AG04449 (cell line): ENCODE results near the gene ARHGEF11.

Source experiments
- CTCF ChIA-PET: fragments of 350-600 bp; formaldehyde crosslinking; extraction: SDS; loops from one replicate; lab custom pipeline; 2021; ENCODE audit warnings: antibody characterized with exemption; lab: Yijun Ruan, JAX
- POLR2A ChIA-PET: fragments of 400-600, 350-600 bp; formaldehyde crosslinking; extraction: SDS; loops from one replicate; lab custom pipeline; 2020; ENCODE audit warnings: antibody characterized with exemption, inconsistent platforms; lab: Yijun Ruan, JAX
- DNase-seq: peaks from one replicate; pipeline ENCODE4 v3.0.0-alpha.2; 2010; ENCODE audit warnings: low read depth, low spot score
- H3K4me3 ChIP-seq: 2 replicates; pipeline ENCODE4 v1.5.1; 2011; ENCODE audit warnings: low read depth, mild to moderate bottlenecking, control low read depth, low read length
- TF ChIP-seq, protein P1 (sequence below): IDR thresholded peaks from one replicate; pipeline ENCODE4 v1.5.1; 2011; ENCODE audit warnings: mild to moderate bottlenecking, moderate library complexity, low read length, control low read depth, inconsistent platforms; ENCODE audit not compliant: insufficient read depth; ENCODE audit errors: missing control alignments

ARHGEF11 gene

DNA sequence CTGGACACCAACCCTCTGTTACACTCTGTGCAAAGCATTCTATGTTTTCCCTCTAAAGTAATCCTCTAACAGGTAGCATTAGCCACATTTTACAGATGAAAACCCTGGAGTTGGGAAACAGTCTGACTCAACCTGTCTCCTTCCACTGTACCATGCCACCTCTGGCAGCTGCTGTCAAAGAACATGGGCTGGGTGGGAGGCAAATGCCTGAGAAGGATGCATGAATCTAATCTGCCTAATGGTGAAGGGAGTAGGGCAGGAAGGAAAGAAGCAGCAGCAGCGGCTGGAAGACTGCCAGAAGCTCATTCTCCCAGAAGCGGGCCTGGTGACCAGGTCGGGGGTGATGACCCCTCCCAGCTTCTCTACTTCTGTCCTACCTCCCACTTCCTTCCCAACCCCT is 103.4 kb downstream of the ARHGEF11 start:
- CTCF ChIA-PET, result interaction anchor here (1.0 to 4.5 kb wide), 2 partner anchors 15 to 82 kb away, joined by 4 to 20 read pairs; no protein-coding TSS in a partner anchor

DNA sequence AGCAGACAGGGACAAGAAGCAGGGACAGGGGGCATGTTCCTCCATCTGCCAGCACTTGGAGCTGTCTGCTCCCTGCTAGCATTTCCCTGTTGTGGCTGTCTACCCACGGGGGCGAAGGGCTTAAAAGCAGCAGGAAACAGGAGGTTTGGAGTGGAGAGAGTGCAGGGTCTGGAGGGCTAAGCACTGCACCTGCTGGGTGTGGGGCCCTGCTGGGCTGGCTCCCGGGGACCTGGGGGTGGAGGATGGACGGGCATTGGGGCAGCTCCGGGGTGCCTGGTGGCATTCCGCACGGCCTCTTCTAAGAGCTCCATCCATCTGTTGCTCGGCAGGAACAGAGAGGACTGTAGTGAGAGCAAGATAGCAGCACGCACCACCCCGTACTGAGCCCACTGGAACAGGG is 103.9 kb downstream of the ARHGEF11 start:
- DNase-seq, result no peak
- CTCF ChIA-PET, result interaction anchor here (1.0 to 4.5 kb wide), 2 partner anchors 14 to 82 kb away, joined by 4 to 20 read pairs; no protein-coding TSS in a partner anchor
- TF ChIP-seq, protein P1, sequence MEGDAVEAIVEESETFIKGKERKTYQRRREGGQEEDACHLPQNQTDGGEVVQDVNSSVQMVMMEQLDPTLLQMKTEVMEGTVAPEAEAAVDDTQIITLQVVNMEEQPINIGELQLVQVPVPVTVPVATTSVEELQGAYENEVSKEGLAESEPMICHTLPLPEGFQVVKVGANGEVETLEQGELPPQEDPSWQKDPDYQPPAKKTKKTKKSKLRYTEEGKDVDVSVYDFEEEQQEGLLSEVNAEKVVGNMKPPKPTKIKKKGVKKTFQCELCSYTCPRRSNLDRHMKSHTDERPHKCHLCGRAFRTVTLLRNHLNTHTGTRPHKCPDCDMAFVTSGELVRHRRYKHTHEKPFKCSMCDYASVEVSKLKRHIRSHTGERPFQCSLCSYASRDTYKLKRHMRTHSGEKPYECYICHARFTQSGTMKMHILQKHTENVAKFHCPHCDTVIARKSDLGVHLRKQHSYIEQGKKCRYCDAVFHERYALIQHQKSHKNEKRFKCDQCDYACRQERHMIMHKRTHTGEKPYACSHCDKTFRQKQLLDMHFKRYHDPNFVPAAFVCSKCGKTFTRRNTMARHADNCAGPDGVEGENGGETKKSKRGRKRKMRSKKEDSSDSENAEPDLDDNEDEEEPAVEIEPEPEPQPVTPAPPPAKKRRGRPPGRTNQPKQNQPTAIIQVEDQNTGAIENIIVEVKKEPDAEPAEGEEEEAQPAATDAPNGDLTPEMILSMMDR, result no peak
- POLR2A ChIA-PET, result no interaction called here
- no peak overlapping the region for H3K4me3 ChIP-seq

More for the DNA sequence above, 103.4 kb downstream of the ARHGEF11 start:
- no peak overlapping the region for H3K4me3 ChIP-seq
- POLR2A ChIA-PET, result no interaction called here
- no peak for DNase-seq
- TF ChIP-seq, protein P1, result no peak

DNA sequence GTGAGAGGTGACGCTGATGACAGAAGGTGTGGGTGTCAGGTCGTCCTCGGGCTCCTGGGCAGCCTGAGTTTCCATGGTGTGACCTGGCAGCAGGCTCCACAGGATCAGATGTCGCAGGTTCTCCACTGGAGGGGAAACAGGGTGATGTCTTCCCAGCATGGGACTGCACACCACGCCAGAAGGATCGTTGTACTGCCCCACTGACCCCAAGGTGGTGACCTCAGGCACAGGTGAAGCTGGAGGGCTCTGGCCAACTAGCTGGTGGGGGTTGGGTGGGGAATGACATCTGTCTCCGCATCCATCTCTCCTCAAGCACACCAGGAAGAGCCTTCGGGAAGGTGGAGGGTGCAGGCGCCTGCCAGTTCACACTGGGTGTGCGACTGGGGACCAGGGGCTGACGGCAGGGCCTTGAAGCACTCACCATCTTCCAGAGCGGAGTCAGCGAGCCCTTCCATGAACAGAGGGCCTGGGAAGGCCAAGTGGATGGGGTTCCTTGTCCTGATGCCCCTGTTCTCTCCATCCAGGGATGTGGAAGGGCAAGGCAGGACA is 105.7 kb downstream of the ARHGEF11 start:
- no peak overlapping the region for H3K4me3 ChIP-seq
- no peak for DNase-seq
- ChIA-PET CTCF (interaction anchor here (0.9 to 4.5 kb wide), 3 partner anchors 9 to 16 kb away, joined by 3 to 20 read pairs (median 3); no protein-coding TSS in a partner anchor), POLR2A (no interaction called here)
- TF ChIP-seq, protein P1, result no peak

DNA sequence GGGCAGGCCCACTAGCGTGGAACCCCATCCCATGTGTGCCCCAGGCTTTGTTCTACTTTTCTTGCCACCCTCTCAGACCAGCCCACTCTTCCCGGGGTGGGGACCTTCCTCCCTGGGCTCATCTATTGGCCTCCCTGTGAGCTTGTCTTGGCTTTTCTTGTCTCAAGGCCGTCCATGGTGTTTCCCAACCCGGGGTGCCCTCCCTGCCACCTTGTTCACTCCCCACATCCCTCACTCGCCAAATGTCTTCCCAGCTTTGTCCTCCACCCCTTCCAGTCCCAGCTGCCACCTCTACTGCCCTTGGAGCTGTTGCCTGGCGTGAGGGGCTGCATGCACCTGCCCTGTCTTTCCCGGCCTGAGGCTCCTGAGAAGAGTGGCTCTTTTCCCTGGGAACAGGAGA is 106.7 kb downstream of the ARHGEF11 start:
- TF ChIP-seq, protein P1, result no peak
- ChIA-PET CTCF (interaction anchor here (1.0 to 2.4 kb wide), 3 partner anchors 10 to 46 kb away, joined by 3 to 8 read pairs (median 6); no protein-coding TSS in a partner anchor), POLR2A (no interaction called here)

DNA sequence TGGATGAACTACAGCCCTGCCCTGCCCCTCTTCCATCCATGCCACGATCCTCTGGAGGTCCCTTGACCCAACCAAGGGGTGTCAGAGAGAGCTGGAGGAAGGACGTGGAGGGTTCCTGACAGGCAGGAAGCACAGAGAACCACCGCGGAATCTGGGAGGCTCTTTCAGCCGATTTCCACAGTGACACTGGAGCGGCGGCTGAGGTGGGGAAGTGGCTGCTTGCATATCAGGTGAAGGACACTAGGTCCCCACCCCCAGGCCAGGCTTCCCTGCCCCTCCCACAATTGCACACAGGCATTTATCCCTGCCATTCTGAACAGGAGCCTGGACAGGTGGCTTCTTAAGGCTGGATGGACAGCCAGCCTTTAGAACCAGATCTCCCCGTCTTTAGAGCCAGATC is 107.7 kb downstream of the ARHGEF11 start:
- ChIA-PET POLR2A (no interaction called here), CTCF (interaction anchor here (1.0 to 2.6 kb wide), 3 partner anchors 10 to 48 kb away, joined by 4 to 13 read pairs (median 8); no protein-coding TSS in a partner anchor)
- DNase-seq, result no peak
- TF ChIP-seq, protein P1, result no peak
- no peak overlapping the region for H3K4me3 ChIP-seq

More for the DNA sequence above, 106.7 kb downstream of the ARHGEF11 start:
- no peak for DNase-seq
- H3K4me3 ChIP-seq, result no peak overlapping the region

DNA sequence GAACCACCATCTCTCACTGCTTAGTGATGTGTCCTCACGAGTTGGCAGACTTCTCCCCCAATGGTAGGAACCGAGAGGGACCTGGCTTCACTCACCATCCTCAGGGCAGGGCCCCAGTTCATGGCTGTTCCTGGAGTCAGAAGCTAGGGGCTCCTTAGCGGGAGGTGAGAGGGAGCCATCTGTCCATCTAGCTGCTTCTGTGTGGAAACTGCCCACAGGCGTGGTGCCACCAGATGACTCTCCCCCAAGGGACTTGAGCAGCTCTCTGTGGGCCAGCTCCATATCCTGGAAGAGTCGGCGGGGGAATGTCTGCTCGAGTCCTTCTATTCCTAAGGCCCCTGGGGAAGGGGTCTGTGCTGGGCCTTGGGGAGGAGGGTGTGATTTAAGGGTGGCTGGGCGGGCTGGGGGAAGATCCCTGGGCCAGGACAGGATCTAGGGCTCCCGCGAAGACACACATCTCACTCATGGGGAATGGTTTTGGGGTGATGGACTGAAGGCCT is 108.8 kb downstream of the ARHGEF11 start:
- no peak overlapping the region for H3K4me3 ChIP-seq
- TF ChIP-seq, protein P1, result no peak
- CTCF ChIA-PET, result interaction anchor here (0.6 to 2.6 kb wide), 6 partner anchors 9 to 310 kb away, joined by 4 to 13 read pairs (median 6); no protein-coding TSS in a partner anchor
- no peak for DNase-seq
- POLR2A ChIA-PET, result no interaction called here
